H9 (cell line): ENCODE results near the gene ANKRD35. TPM values are rescaled to one million over a fixed set of nuclear protein-coding genes. Genes with fewer than 3 reads are reported as not detected.

Source experiments
- DNase-seq: peaks from one replicate; pipeline ENCODE4 v3.0.0-alpha.2; 2017
- H2AFZ ChIP-seq: one replicate; pipeline ENCODE4 v1.6.1; 2013; ENCODE audit warnings: mild to moderate bottlenecking, low read length, control low read depth, moderate library complexity
- H2AK5ac ChIP-seq: 2 replicates; pipeline ENCODE4 v1.6.1; 2013; ENCODE audit warnings: low read length, control low read depth, mixed read lengths; ENCODE audit not compliant: insufficient read length
- H2BK120ac ChIP-seq: one replicate; pipeline ENCODE4 v1.6.1; 2013; ENCODE audit warnings: low read depth, mild to moderate bottlenecking, low read length, control low read depth, inconsistent platforms; ENCODE audit not compliant: poor library complexity, severe bottlenecking
- H2BK12ac ChIP-seq: 2 replicates; pipeline ENCODE4 v1.6.1; 2013; ENCODE audit warnings: low read length, control low read depth, mixed read lengths, low read depth; ENCODE audit not compliant: insufficient read length
- H2BK15ac ChIP-seq: 2 replicates; pipeline ENCODE4 v1.6.1; 2013; ENCODE audit warnings: low read depth, low read length, control low read depth
- H2BK20ac ChIP-seq: one replicate; pipeline ENCODE4 v1.6.1; 2013; ENCODE audit warnings: low read depth, mild to moderate bottlenecking, low read length, control low read depth, inconsistent platforms; ENCODE audit not compliant: poor library complexity, severe bottlenecking
- H2BK5ac ChIP-seq: 2 replicates; pipeline ENCODE4 v1.6.1; 2013; ENCODE audit warnings: low read length, control low read depth, mixed read lengths; ENCODE audit not compliant: insufficient read length
- H3K14ac ChIP-seq: 2 replicates; pipeline ENCODE4 v1.6.1; 2013; ENCODE audit warnings: low read length, control low read depth; ENCODE audit not compliant: insufficient read depth
- H3K18ac ChIP-seq: 2 replicates; pipeline ENCODE4 v1.6.1; 2013; ENCODE audit warnings: low read depth, mild to moderate bottlenecking, mixed read lengths, low read length, control low read depth; ENCODE audit not compliant: insufficient read length
- H3K23ac ChIP-seq: 2 replicates; pipeline ENCODE4 v1.6.1; 2013; ENCODE audit warnings: low read length, control low read depth, mixed read lengths, low read depth; ENCODE audit not compliant: insufficient read length
- H3K23me2 ChIP-seq: 2 replicates; pipeline ENCODE4 v1.6.1; 2013; ENCODE audit warnings: low read depth, mild to moderate bottlenecking, mixed read lengths, low read length, control low read depth; ENCODE audit not compliant: insufficient read length, poor library complexity, severe bottlenecking
- H3K27ac ChIP-seq: 2 replicates; pipeline ENCODE4 v1.5.1; 2013; ENCODE audit warnings: low read length, control low read depth, mixed read lengths, low read depth; ENCODE audit not compliant: insufficient read length
- H3K27me3 ChIP-seq: 2 replicates; pipeline ENCODE4 v1.6.1; 2013; ENCODE audit warnings: low read length, control low read depth, inconsistent platforms; ENCODE audit not compliant: insufficient read depth
- H3K4ac ChIP-seq: 2 replicates; pipeline ENCODE4 v1.6.1; 2013; ENCODE audit warnings: low read depth, mild to moderate bottlenecking, control low read depth, inconsistent platforms, low read length, moderate library complexity
- H3K4me1 ChIP-seq: 2 replicates; pipeline ENCODE4 v1.6.1; 2013; ENCODE audit warnings: low read length, control low read depth, inconsistent platforms; ENCODE audit not compliant: insufficient read depth
- H3K4me2 ChIP-seq: 2 replicates; pipeline ENCODE4 v1.6.1; 2013; ENCODE audit warnings: low read length, control low read depth, mixed read lengths; ENCODE audit not compliant: insufficient read length, insufficient read depth
- H3K56ac ChIP-seq: 2 replicates; pipeline ENCODE4 v1.6.1; 2013; ENCODE audit warnings: low read depth, mild to moderate bottlenecking, mixed read lengths, low read length, control low read depth; ENCODE audit not compliant: insufficient read length
- H3K79me1 ChIP-seq: 2 replicates; pipeline ENCODE4 v1.6.1; 2013; ENCODE audit warnings: low read depth, mild to moderate bottlenecking, moderate library complexity, low read length, control low read depth, inconsistent platforms; ENCODE audit not compliant: insufficient read depth, poor library complexity, severe bottlenecking
- H3K79me2 ChIP-seq: 2 replicates; pipeline ENCODE4 v1.6.1; 2013; ENCODE audit warnings: low read length, control low read depth, inconsistent platforms; ENCODE audit not compliant: insufficient read depth
- H3K9ac ChIP-seq: 2 replicates; pipeline ENCODE4 v1.6.1; 2013; ENCODE audit warnings: low read length, control low read depth, mixed read lengths; ENCODE audit not compliant: insufficient read length; ENCODE audit errors: extremely low read depth
- H3K9me3 ChIP-seq: one replicate; pipeline ENCODE4 v1.6.1; 2013; ENCODE audit warnings: low read depth, low read length, inconsistent platforms; ENCODE audit not compliant: control insufficient read depth
- H3T11ph ChIP-seq: one replicate; pipeline ENCODE4 v1.6.1; 2013; ENCODE audit warnings: mild to moderate bottlenecking, low read length, control low read depth, inconsistent platforms
- H4K20me1 ChIP-seq: one replicate; pipeline ENCODE4 v1.6.1; 2013; ENCODE audit not compliant: control insufficient read depth, insufficient read length, insufficient read depth
- H4K5ac ChIP-seq: 2 replicates; pipeline ENCODE4 v1.6.1; 2013; ENCODE audit warnings: low read depth, mild to moderate bottlenecking, mixed read lengths, low read length, control low read depth; ENCODE audit not compliant: insufficient read length
- H4K8ac ChIP-seq: replicated peaks from 2 replicates; pipeline ENCODE4 v1.6.1; 2013; ENCODE audit warnings: low read length, control low read depth, mixed read lengths, low read depth; ENCODE audit not compliant: insufficient read length
- H4K91ac ChIP-seq: 2 replicates; pipeline ENCODE4 v1.6.1; 2013; ENCODE audit warnings: low read depth, mild to moderate bottlenecking, moderate library complexity, mixed read lengths, low read length, control low read depth; ENCODE audit not compliant: insufficient read length
- H3K27ac Mint-ChIP-seq, 3 experiments: 2 replicates in 2 of 3; 3 replicates in 1 of 3; pipeline ENCODE4 v1.8.0; 2020 to 2021; ENCODE audit warnings: mixed read lengths in 3 of 3, mild to moderate bottlenecking in 1 of 3, moderate library complexity in 1 of 3
- H3K27me3 Mint-ChIP-seq: 2 replicates; pipeline ENCODE4 v1.8.0; 2021; ENCODE audit warnings: low read depth, mild to moderate bottlenecking, moderate library complexity, mixed read lengths
- H3K36me3 Mint-ChIP-seq, 3 experiments: 2 replicates in 2 of 3; 3 replicates in 1 of 3; pipeline ENCODE4 v1.8.0; 2020 to 2021; ENCODE audit warnings: low read depth in 3 of 3, mixed read lengths in 3 of 3; ENCODE audit not compliant: insufficient read depth in 1 of 3
- H3K4me1 Mint-ChIP-seq, 2 experiments: 2 replicates each; pipeline ENCODE4 v1.8.0; 2020; ENCODE audit warnings: mixed read lengths in 2 of 2
- H3K4me3 Mint-ChIP-seq, 2 experiments: 2 replicates in 1 of 2; 3 replicates in 1 of 2; pipeline ENCODE4 v1.8.0; 2020 to 2021; ENCODE audit warnings: mild to moderate bottlenecking in 2 of 2, mixed read lengths in 2 of 2, moderate library complexity in 1 of 2
- H3K9me3 Mint-ChIP-seq, 2 experiments: 2 replicates in 1 of 2; 3 replicates in 1 of 2; pipeline ENCODE4 v1.8.0; 2020; ENCODE audit warnings: mild to moderate bottlenecking in 2 of 2, mixed read lengths in 2 of 2, moderate library complexity in 1 of 2
- CTCF ChIP-seq: fragments of 200-600 bp; sonication (generic); conservative IDR thresholded peaks from 3 replicates; pipeline ENCODE4 v1.8.0; 2021; ENCODE audit warnings: antibody characterized with exemption, mild to moderate bottlenecking
- WGBS: extraction: QIAGEN DNeasy Blood & Tissue Kit; methylation state at CpG from one replicate; pipeline ENCODE4 v1.1.7; 2013; ENCODE audit warnings: missing lambda C conversion rate, low lambda C conversion rate, mixed read lengths; ENCODE audit not compliant: insufficient read length; ENCODE audit errors: extremely low coverage; 5-methylcytosine and 5-hydroxymethylcytosine counted together
- total RNA-seq: library from RNA; stranded (reverse); gene quantifications from 2 replicates; pipeline ENCODE4 v1.2.1, GENCODE V29; 2021

ANKRD35 gene
- total RNA-seq, 1 experiment from 2014 or later: 0.28 TPM

GRCh38 chr1:145916745-145917144 lies 31.1 kb upstream of the ANKRD35 start:
- WGBS: no CpG with 5 or more reads among the region's 5 CpGs
- no peak overlapping the region for H3K27ac ChIP-seq
- no peak overlapping the region for H2BK5ac ChIP-seq
- no peak overlapping the region for H2BK120ac ChIP-seq
- H3K27me3 Mint-ChIP-seq: no peaks in the 10 kb centered on the region
- peaks cover 16 to 17% of the 10 kb centered on the region in 2 experiments for H3K4me1 Mint-ChIP-seq
- H3K4me1 ChIP-seq: no peaks in the 10 kb centered on the region
- H4K8ac ChIP-seq: no peak overlapping the region
- H3K9me3 Mint-ChIP-seq: no peaks in the 10 kb centered on the region
- no peak overlapping the region for H3K9ac ChIP-seq
- no peaks in the 10 kb centered on the region for H3K79me1 ChIP-seq
- no peak overlapping the region for H3K18ac ChIP-seq
- no peak overlapping the region for H3K23ac ChIP-seq
- H2AK5ac ChIP-seq: no peak overlapping the region
- no peak overlapping the region for H3K14ac ChIP-seq
- H4K20me1 ChIP-seq: no peaks in the 10 kb centered on the region
- H4K5ac ChIP-seq: no peak overlapping the region
- H3K4me2 ChIP-seq: no peak overlapping the region
- no peak overlapping the region for H2BK12ac ChIP-seq
- H3K27me3 ChIP-seq: no peaks in the 10 kb centered on the region
- H3K23me2 ChIP-seq: peaks cover 10% of the 10 kb centered on the region
- DNase-seq: no peak
- H2AFZ ChIP-seq: no peak overlapping the region
- H2BK15ac ChIP-seq: no peak overlapping the region
- H3T11ph ChIP-seq: no peak overlapping the region
- peaks cover 0 to 8% (median 5%) of the 10 kb centered on the region in 3 experiments; a peak in 5 of 7 replicates for H3K36me3 Mint-ChIP-seq
- no peak overlapping the region for H3K4ac ChIP-seq
- peak overlapping the region; percentile 25 to 63; a peak in 3 of 5 replicates for H3K4me3 Mint-ChIP-seq
- no peak overlapping the region for H3K27ac Mint-ChIP-seq
- H3K9me3 ChIP-seq: no peaks in the 10 kb centered on the region
- H4K91ac ChIP-seq: no peak overlapping the region
- no peak overlapping the region for H2BK20ac ChIP-seq
- H3K56ac ChIP-seq: no peak overlapping the region
- no peak for TF ChIP-seq CTCF
- H3K79me2 ChIP-seq: no peaks in the 10 kb centered on the region
